Gastrocnemius medialis (tissue), 4 donors: ENCODE measurements around the gene PBX4.

Source experiments
- POLR2A ChIP-seq, 2 donors: fragments of 450-650 bp; IDR thresholded peaks; one replicate each; pipeline ENCODE4 v1.6.1; 2017; ENCODE audit warnings: antibody characterized with exemption in 2 of 2, mild to moderate bottlenecking in 2 of 2, moderate library complexity in 2 of 2
- TF ChIP-seq, protein P1 (sequence below), 5 experiments: fragments of 450-650 bp in 3 of 5; fragments of 200-600 bp in 2 of 5; sonication (generic) in 2 of 5; IDR thresholded peaks in 4 of 5; conservative IDR thresholded peaks in 1 of 5; 1 replicate in 4 of 5; 2 replicates in 1 of 5; pipeline ENCODE4 v1.5.1; 2016 to 2019; ENCODE audit warnings: antibody characterized with exemption in 5 of 5, mild to moderate bottlenecking in 3 of 5, moderate library complexity in 3 of 5

DNA sequence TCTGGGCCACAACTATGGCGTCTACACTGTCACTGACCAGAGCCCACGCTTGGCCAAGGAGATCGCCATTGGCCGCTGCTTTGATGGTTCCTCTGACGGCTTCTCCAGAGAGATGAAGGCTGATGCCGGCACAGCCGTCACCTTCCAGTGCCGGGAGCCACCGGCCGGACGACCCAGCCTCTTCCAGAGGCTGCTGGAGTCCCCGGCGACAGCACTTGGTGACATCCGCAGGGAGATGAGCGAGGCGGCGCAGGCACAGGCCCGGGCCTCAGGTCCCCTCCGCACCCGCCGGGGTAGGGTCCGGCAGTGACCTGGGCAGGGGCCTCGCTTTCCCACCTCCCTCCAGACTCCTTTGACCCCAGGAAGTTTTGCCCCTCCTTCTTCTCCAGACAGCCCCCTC lies 72.8 kb downstream of the PBX4 start:
- TF ChIP-seq, protein P1, sequence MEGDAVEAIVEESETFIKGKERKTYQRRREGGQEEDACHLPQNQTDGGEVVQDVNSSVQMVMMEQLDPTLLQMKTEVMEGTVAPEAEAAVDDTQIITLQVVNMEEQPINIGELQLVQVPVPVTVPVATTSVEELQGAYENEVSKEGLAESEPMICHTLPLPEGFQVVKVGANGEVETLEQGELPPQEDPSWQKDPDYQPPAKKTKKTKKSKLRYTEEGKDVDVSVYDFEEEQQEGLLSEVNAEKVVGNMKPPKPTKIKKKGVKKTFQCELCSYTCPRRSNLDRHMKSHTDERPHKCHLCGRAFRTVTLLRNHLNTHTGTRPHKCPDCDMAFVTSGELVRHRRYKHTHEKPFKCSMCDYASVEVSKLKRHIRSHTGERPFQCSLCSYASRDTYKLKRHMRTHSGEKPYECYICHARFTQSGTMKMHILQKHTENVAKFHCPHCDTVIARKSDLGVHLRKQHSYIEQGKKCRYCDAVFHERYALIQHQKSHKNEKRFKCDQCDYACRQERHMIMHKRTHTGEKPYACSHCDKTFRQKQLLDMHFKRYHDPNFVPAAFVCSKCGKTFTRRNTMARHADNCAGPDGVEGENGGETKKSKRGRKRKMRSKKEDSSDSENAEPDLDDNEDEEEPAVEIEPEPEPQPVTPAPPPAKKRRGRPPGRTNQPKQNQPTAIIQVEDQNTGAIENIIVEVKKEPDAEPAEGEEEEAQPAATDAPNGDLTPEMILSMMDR (IDR thresholded peaks at IDR 0.05 in 4 of 5, conservative IDR thresholded peaks at IDR 0.05 in 1 of 5): no peak
- no peak for TF ChIP-seq POLR2A (IDR thresholded peaks at IDR 0.05)
